HG02678 (cell line): ENCODE measurements around the gene LAIR1.
A peak's percentile ranks its signal among the peaks of the same experiment; 100 is the strongest.
"Not testable (repeated sequence)": the region's sequence is repeated elsewhere in the genome, so short reads cannot be mapped to it uniquely, and the experiment has no call there.

Experiments
- ATAC-seq: cut with Tn5 transposase; IDR thresholded peaks from one replicate; pipeline ENCODE4 v1.9.1; 2021; ENCODE audit warnings: mild to moderate bottlenecking, moderate library complexity; ENCODE audit not compliant: unreplicated experiment

Gene LAIR1

DNA sequence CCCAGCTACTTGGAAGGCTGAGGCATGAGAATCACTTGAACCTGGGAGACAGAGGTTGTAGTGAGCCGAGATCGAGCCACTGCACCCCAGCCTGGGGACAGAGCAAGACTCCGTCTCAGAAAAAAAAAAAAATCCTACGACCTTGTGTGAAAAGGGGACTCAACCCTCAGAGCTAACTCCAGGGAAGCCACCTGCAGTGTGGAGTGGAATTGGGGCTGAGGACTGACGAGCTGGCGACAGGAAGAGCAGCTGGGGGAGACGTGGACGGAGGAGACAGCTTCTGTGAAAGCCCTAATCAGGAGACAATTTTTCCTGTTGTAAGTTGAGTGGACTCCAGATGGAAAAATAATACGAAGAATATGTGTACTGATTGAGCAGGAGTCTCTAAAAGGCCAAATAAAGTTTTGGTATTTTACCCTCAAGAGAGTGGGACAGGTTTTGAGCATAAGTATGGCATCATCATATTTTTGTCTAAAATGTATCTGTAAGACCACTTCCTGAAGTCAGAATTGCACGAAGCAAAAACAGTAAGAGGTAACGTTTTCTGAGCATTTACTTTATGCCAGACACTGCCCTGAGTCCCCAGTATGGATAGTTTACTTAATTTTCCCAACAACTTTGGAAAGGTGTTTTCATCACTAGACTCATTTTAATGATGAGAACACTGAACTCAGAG lies 12.0 kb upstream of the LAIR1 start:
- no peak for ATAC-seq

DNA sequence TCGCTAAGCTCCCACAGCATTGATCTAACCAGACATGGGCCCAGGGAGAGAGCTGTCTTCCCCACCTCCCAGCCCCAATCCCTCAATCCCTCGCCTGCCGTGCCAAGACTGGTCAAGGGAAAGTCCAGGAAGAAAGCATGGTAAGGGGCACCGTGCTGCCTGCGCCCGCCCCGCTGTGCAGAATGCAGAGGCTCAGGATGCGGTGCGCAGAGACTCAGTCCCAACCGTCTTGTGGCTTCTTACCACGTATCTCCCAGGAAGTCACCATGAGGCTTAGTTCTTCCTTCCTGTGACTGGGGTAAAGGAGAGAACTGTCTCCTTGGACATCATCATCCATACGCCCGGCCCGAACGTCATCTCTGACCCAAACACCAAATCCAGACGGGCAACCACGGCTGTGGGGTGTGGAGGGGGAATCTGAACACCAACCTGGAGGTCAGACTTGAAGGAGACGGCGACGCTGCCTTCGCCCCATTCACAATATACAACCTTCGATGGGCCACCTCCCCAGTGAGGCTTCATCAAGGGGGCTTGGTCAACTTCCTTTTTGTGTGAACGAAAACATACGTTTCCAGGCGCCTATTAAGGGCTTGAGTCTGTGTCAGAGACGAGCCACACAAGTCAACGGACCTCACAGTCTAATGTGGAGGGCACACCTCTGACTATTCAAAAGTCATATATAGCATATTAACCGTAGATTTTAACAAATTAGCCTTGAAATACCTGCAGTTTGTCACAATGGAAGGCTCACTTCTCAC lies 10.6 kb upstream of the LAIR1 start:
- ATAC-seq: not testable (repeated sequence)

DNA sequence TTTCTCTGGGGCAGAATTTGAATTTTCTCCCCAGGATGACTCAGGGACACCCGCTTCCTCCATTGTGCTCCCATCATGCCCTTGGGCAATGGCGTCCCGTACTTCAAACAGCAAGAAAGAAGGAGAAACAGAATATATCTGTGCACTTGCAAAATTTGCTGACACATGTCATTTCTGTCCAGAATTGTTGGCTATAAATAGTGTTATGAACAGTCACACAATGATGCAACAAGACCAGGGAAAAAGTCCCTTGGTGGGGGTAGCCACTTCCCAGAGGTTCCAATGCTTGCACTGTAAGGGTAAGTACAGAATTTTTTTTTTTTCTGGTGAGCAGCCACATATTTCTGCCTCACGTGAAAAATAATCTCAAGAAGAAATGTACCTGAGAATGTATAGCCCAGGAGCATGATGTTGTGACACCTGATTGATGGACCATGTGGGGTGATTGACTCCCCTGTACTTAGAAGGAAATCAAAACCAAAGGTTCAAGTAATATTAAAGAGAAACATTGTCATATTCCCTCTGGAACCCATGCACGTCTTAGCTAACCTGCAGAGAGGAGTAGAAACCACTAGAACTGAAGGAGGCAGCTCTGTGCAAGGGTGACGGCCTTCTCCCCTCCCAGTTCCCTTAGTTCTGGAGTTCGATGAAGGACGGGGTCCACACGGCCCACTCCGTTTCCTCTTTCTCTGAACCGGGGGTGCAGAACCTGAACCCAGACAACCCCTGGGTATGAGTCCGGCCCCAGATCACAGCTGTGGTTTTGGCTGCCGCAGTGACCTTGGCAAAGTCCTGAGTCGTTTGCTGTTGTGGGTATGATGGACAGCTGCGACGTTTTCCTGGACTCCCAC lies 9.3 kb upstream of the LAIR1 start:
- no peak for ATAC-seq

DNA sequence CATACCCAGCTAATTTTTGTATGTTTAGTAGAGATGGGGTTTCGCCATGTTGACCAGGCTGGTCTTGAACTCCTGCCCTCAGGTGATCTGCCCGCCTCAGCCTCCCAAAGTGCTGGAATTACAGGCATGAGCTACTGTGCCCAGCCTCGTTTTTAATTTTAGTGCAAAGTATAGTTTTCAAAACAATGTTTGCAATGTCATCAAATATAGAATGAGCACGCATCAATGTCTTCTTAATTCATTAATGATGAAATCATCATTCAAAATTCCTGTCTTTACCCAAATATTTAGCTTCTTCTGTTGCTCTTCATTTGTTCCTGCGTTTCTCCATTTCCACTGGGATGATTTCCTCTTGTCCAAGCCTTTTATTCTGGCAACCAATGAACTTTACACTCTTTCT lies 6.7 kb upstream of the LAIR1 start:
- not testable (repeated sequence) for ATAC-seq

DNA sequence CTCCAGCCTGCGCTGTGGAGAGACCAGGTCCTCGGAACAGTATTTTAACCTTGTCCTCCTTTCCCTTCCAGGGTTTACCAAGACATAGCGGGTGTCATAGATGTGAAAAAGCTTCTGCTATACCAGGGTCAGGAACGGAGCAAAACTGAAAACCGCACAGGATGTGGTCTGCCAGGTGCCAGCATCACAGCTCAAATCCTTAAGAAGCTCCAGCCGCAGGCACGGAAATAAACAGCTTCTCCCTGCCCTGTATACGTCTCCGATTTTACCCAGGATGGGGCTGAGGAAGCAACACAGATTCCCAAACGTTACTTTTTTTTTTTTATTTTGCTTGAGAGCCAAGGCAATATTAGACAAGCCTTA lies 5.7 kb upstream of the LAIR1 start:
- ATAC-seq: not testable (repeated sequence)

DNA sequence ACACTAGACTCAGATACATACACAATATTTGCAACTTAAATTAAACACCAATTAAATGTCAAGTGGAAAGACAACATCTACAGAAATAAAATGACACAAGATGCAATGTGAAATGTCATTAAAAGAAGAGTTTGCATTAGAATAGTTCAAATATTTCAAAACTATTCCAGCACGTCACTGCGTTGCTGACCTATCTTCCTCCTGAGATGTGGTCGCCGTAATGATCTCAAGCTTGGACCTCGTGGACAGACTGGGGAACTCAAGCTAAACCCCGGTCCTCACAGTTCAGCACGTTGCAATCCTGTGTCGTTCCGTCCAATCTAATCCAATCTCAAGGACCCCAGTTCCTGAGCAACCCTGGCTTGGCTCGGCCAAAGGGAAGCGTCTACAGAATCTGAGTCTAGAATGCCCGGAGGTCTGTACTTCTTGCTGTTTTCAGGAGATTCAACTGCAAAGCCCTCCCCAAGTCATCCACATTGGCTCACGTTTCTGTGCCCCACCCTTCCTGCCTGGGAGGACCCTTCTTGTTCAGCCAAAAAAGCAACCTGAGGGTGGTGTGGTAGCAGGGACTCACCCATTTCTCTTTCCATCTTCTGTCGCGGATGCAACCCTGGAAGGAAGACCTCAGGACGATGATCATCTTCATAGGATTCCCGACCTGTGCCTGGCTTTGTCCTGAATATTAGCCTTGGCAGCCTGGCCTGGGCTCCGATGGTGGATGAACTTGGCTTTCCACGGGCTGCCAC lies 5.1 kb upstream of the LAIR1 start:
- ATAC-seq: not testable (repeated sequence)

DNA sequence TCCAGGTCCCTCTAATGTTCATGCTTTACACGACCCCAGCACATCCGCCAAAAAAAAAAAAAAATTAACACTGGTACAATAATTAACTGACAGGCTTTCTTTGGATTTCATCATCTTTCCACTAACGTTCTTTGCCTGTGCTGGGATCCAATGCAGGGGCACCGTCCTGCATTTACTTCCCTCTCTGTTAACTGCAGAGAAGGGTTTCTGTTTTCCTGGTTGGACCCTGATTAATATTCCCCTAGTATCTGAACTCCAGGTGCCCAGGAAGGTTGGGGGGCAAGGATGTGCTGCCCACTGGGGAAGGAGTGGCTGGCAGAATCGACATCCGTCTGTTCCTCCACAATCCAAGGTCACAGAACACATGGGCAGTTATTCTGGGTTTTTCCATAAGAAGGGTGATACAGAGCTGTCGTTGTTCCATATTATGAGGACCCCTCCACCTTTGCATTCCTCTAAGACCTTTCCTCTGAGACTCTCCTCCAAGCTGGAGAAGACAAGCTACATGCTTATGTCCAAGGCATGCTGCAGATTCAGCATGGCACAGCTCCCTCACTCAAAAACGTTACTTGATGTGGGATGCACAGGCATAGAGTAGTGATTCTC lies 4.5 kb upstream of the LAIR1 start:
- no peak for ATAC-seq

DNA sequence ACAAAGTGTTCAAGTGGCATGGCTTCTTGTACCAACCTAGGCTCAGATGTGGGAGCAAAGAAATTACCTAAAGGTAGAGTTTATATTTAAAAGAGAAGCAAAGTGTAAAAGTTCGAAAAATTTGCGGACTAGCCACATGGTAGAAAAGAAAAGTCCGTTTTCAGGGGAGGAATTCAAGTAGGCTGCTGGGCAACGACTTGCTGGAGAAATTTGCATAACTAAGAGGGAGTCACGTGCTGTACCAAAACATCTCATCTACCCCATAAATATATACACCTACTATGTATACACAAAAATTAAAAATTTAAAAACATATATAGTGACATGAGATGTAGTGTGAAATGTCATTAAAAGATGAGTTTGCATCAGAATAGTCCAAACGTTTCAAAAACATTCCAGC lies 2.1 kb upstream of the LAIR1 start:
- ATAC-seq: no peak

DNA sequence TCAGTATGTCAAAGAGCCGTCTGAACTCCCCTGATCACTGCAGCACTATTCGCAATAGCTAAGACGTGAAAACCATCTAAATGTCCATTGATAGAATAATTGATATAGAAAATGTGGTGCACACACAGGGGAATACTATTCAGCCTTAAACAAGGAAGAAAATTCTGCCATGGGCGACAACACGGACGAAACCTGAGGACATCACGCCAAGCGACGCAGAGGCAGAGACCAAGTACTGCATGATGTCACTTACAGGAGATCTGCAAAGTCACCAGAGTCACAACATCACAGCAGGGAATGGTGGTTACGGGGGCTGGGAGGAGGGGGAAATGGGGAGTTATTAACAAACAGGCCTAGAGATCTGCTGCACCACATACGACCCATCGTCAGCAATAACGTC lies 1.1 kb upstream of the LAIR1 start:
- ATAC-seq: not testable (repeated sequence)

DNA sequence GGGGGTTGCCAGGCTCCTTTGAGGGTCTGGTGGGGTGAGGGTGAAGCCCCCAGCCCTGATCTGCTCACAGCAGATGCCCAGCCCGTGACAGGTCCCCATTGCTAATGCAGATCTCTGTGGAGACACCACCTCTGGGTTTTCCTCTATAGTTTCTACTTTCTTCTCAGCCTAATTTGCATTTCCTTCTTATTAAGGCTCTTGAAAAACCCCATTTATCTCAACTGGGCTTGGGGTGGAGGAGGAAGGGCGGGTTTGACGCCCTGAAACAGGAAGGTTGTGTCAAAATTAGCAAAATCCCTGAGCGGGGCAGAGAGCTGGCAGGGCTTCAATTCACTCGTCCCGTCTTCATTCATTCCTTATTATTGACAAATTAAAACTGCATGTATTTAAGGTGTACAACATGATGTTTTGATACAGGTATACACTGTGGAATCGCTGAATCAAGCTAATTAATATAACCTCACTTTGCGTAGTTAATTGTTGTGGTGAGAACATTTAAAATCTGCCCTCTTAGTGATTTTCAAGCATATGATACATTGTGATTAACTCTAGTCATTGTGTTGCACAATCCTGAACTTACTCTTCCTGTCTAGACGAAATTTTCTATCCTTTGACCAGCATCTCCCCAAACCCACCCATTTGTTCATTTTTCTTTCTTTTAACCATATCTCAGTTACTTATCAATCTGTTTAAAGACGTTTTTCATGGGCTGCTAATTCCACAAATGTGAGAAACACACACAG lies 2.9 kb downstream of the LAIR1 start:
- not testable (repeated sequence) for ATAC-seq

DNA sequence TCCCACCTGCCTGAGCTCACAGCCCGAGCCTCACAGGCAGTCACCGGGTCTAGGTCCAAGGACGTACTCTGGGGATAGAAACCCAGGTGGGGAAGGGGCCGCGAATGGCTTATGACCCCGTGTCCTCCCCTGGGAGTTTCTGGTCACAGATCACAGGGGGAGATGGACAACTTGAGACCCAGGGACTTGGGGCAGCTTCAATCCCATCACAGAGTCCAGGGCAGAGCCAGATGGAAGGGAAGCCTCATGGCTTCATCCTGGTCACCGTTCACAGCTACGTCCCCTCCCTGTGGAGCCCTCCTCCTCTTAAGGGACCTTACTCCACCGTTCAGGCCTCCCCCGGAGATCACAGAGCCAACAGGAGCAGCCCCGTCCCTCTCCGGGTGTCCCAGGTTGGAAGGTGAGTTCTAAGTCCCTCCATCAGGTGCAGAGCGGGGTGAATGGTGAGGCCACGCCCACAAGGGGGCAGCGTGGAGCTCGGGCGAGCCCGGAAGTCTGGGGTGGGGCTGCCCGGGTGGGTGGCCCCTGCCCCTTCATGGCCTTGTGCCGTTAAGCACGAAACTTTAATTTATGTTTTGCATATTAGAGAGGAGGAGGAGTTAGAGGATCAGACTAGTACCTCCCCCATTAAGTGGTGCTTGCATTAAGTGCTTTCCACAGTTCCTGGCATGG lies 5.4 kb downstream of the LAIR1 start:
- peak; percentile 44 for ATAC-seq

DNA sequence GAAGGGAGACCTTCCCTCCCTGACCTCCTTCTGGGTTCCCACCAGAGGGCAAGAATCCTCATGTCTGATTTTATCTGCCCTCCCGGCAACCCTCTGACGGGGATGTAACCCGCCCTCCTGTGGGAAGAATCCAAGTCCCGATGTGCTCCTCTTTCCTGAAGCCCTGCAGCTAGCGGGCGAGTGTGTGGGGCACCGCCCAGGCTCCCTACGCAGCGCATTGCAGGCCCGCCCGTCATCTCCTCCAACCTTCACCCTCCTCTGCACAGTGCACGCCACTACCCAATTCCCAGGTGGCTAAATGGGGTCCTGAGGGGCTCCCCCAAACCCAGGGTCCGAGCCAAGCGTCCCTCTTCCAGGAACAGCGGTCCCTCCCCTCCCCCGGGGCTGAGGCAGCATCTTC lies 7.3 kb downstream of the LAIR1 start:
- ATAC-seq: no peak

DNA sequence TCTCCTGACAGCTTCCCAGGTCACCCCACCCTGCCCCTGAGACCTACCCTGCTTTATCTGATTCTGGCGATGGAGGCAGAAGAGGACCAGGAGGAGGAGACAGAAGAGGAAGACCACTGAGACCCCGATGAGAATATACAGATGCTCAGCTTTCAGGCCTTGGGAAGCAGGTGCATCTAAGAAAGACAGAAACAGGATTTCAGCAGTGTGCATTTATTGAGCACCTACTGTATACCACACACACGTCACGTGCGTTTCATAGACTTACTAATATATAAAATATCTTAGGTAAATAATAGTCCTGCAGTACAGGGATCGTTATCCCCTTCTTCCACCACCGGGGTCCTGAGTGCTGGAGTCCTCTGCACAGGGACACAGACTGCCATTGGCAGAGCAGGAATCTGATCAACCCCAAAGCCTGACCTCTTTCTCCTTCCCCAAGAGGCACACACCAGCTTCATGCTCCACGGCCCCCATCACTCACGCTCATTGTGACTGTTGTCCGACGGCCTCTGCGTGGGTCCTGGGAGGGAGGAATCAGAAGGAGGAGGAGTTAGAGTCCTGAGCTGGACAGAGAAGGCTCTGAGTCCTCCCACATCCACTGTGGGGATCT lies 8.2 kb downstream of the LAIR1 start:
- no peak for ATAC-seq

DNA sequence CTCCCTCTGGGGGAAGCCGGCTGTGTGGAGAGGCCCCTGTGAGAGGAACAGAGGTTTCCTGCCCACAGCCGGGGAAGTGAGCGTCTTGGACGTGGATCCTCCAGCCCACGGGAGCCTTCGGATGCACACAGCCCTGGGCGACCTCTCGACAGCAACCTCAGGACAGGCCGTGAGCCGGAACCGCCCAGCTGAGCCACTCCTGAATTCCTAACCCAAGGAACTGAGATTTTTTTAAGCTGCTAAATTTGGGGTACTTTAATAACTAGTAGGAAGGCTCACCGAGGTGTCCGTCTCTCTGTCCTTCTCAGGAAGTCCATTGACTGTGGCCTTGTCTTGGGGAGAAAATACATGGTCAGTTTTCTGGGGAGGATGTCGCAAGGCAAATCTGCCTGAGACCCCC lies 9.1 kb downstream of the LAIR1 start:
- ATAC-seq: no peak

DNA sequence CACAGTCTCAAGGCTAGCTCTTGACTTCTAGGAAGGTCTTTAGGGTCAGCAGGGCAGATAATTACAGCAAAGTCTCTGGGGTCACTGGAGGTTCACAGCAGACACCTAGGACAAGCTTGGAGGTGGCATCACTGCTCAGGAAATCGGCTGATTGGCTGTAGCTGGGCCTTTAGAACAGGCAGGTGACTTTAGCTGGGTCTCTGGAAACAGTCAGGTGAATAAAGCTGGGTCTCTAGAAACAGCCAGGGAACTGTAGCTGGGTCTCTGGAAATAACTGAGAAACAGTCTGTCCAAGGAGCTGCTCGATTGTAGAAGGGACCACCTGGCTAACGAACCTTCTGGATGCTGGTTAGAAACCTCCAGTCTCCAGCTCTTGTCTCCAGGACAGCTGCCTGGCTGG lies 10.0 kb downstream of the LAIR1 start:
- ATAC-seq: no peak

DNA sequence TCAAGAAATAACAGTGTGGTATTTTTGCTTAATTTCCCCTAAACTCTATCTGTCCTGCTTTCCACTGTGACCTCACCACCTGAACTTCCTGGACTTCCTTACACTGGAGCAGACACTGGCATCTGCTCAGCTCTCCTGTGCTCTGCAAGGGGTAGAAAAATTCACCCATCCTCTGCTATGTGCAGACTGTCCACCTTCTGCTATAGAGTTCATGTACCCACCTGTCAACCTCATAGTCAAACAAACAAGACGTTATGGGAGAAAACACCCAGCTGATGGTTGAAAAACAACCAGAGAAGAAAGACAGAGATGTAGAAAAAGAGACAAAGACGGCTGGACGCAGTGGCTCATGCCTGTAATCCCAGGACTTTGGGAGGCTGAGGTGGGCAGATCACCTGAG lies 12.2 kb downstream of the LAIR1 start:
- no peak for ATAC-seq

DNA sequence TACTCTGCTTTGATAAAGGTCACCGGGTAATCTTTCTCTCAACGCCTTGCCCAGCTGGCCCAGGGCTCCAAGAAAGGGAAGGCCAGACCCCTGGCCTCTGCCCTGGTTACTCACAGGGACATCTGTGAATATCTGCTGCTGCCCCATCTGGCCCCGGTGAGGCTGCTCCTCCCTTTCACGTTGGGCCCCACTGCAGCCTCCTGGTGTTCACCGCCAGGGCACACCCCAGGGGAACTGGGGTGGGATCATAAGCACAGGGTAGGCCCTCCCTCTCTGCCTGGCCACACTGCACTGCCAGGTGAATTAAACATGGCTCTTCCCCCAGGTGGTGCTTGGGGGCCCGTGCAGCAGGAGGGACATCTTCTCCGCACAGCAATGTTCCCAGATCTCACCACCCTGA lies 12.7 kb downstream of the LAIR1 start:
- ATAC-seq: no peak

DNA sequence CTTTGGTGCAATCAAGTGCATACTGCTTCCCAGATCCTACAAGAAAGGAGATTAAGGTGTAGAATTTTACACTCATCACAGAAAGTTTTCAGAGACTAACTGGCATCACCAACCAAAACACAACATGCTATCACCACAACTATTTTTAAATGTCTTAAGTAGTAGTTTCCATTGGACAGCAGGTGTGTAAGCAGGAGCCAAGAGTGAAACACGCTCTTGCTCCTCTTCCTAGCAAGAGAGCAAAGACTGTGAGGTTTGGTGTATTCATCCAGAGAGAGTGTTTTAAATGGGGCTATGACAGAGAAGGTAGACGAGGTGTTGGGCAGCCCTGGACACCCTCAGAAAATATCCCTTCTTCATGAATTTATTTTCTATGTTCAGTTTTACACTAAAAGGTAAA lies 13.3 kb downstream of the LAIR1 start:
- ATAC-seq: no peak

DNA sequence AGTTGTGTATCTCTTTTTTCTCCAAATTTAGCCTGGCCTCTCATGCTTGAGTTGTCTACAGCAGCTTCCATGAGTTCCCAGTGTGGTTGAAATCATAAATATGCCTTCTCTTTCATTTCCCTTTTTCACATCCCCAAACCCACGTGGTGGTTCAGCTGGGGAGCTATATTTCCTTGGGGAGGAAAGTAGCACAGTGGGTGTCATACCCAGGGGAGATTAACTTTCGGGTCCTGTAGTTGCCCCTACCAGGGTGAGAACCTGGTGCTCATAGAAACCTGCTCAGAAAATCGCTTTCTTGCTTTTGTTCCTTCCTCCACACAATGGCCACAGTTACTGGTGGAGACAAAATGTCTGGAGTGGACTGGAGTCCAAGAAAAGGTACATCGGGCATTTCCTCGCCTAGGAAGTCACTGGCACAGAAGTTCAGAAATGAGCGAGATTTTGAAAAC lies 18.8 kb downstream of the LAIR1 start:
- ATAC-seq: no peak
